ENCODE data around the gene AMZ1. TPM values are rescaled to one million over a fixed set of nuclear protein-coding genes. Genes with fewer than 3 reads are reported as not detected.
A peak's percentile ranks its signal among the peaks of the same experiment; 100 is the strongest.

Gene AMZ1
- total RNA-seq, 4 donors from 2014 or later, result 0.39 to 1.7 (median 1.2) TPM

- 50 to 57% methylated on average over 20 to 22 of the region's 22 CpGs for WGBS, 2 donors
- no peaks in the 10 kb centered on the region for H3K9me3 ChIP-seq
- H3K4me3 ChIP-seq, result no peak overlapping the region
- peak overlapping the region in 3 of 4 donors; percentile 66 to 96 (median 88) for H3K27ac ChIP-seq
- TF ChIP-seq EP300 (IDR thresholded peaks at IDR 0.05) (peak in 1 of 2 donors; percentile 4), CTCF (IDR thresholded peaks at IDR 0.05) (peak in 3 of 5 experiments; percentile 13 to 37 (median 30)), POLR2A (IDR thresholded peaks at IDR 0.05) (no peak)
- DNase-seq (ENCODE audit: low spot score in 2 of 2), result peak in 1 of 2 donors; percentile 53
- no peaks in the 10 kb centered on the region for H3K36me3 ChIP-seq
- H3K27me3 ChIP-seq, result no peaks in the 10 kb centered on the region
- H3K4me1 ChIP-seq, result peaks cover 0 to 69% (median 44%) of the 10 kb centered on the region in 4 donors
Measured at GRCh38 chr7:2760098-2760889, 72.3 kb downstream of the AMZ1 start.

GRCh38 chr7:2761131-2761624 lies 73.2 kb downstream of the AMZ1 start:
- peaks cover 0 to 69% (median 44%) of the 10 kb centered on the region in 4 donors for H3K4me1 ChIP-seq
- no peak for TF ChIP-seq EP300 (IDR thresholded peaks at IDR 0.05)
- no peak for TF ChIP-seq POLR2A (IDR thresholded peaks at IDR 0.05)
- TF ChIP-seq CTCF (IDR thresholded peaks at IDR 0.05), result no peak
- 91 to 92% methylated on average over 19 of the region's 19 CpGs for WGBS, 2 donors
- H3K36me3 ChIP-seq, result no peaks in the 10 kb centered on the region
- DNase-seq (ENCODE audit: low spot score in 2 of 2), result no peak
- H3K9me3 ChIP-seq, result no peaks in the 10 kb centered on the region
- peak overlapping the region in 2 of 4 donors; percentile 88 to 96 for H3K27ac ChIP-seq
- H3K4me3 ChIP-seq, result no peak overlapping the region
- H3K27me3 ChIP-seq, result no peaks in the 10 kb centered on the region

- no peak for DNase-seq (ENCODE audit: low spot score in 2 of 2)
- Histone ChIP-seq H3K4me1 (peaks cover 0 to 69% (median 43%) of the 10 kb centered on the region in 4 donors), H3K9me3 (no peaks in the 10 kb centered on the region), H3K4me3 (no peak overlapping the region), H3K27ac (peak overlapping the region; percentile 43 to 96 (median 84)), H3K36me3 (no peaks in the 10 kb centered on the region), H3K27me3 (no peaks in the 10 kb centered on the region)
- 94% methylated on average over 29 of the region's 29 CpGs for WGBS, 2 donors
- no peak for TF ChIP-seq CTCF (IDR thresholded peaks at IDR 0.05)
- no peak for TF ChIP-seq EP300 (IDR thresholded peaks at IDR 0.05)
- TF ChIP-seq POLR2A (IDR thresholded peaks at IDR 0.05), result no peak
Measured at GRCh38 chr7:2761801-2762497, 73.9 kb downstream of the AMZ1 start.

- Histone ChIP-seq H3K27ac (peak overlapping the region; percentile 43 to 96 (median 84)), H3K27me3 (no peaks in the 10 kb centered on the region), H3K4me1 (peaks cover 0 to 54% (median 31%) of the 10 kb centered on the region in 4 donors), H3K4me3 (no peak overlapping the region), H3K9me3 (no peaks in the 10 kb centered on the region), H3K36me3 (no peaks in the 10 kb centered on the region)
- TF ChIP-seq POLR2A (IDR thresholded peaks at IDR 0.05), result no peak
- TF ChIP-seq EP300 (IDR thresholded peaks at IDR 0.05), result no peak
- TF ChIP-seq CTCF (IDR thresholded peaks at IDR 0.05), result no peak
- 53 to 59% methylated on average over 4 to 6 of the region's 6 CpGs for WGBS, 2 donors
- no peak for DNase-seq (ENCODE audit: low spot score in 2 of 2)
Measured at GRCh38 chr7:2763597-2763996, 75.6 kb downstream of the AMZ1 start.
